MM.1S (cell line): Measurements from ENCODE around the gene NTSR1.

Source experiments
- CTCF ChIP-seq: fragments of 300-600 bp; sonication (generic); IDR thresholded peaks from 2 replicates; pipeline ENCODE4 v1.5.1; 2016; ENCODE audit warnings: antibody characterized with exemption, low read length, mixed read lengths
- EZH2 ChIP-seq: fragments of 300-600 bp; sonication (generic); optimal IDR thresholded peaks from 2 replicates; pipeline ENCODE3; 2017; ENCODE audit warnings: low read depth, mild to moderate bottlenecking, antibody characterized with exemption, low read length, mixed read lengths
- EZH2phosphoT487 ChIP-seq: fragments of 300-600 bp; sonication (generic); IDR thresholded peaks from 2 replicates; pipeline ENCODE4 v1.6.1; 2018; ENCODE audit warnings: antibody characterized with exemption, low read length

DNA sequence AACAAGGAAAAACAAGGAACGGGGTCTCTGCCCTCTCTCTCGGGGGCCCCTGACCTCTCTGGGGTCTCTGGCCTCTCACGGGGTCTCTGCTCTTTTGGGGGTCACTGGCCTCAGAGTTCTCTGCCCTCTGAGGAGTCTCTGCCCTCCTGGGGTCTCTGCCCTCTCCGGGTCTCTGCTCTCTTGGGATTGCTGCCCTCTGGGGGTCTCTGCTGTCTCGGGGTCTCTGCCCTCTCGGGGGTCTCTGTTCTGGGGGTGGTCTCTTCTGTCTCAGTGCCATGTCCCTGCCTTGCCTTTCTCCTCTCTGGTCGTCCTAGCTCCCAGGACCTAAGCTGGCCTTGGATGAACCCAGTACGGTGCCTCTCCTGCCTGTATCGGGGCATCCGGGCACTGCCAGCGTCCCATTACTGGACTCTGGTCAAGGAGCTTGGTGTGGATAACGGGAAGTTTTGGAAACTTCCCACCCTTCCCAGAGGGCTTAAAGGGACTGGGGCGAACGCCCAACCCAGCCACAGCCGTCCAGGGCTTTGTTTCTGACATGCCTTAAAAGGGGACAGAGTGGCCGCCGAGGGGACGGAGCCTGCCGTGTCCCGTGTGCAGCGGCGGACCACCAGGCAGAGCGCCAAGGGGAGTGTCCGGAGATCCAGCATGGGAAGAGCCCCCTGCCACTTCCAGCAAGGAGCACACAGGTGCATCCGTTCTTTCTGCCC, 62.9 kb downstream of the NTSR1 start:
- TF ChIP-seq CTCF (no peak), EZH2 (peak; percentile 13), EZH2phosphoT487 (no peak)
